Loucy (cell line): ENCODE data around the gene MBNL2.

Source experiments
- CTCF ChIP-seq: fragments of 200-600 bp; sonication (generic); conservative IDR thresholded peaks from 2 replicates; pipeline ENCODE4 v1.5.1; 2014; ENCODE audit warnings: mild to moderate bottlenecking, antibody characterized with exemption, low read length
- EZH2phosphoT487 ChIP-seq: fragments of 200-600 bp; IDR thresholded peaks from 2 replicates; pipeline ENCODE4 v1.6.1; 2018; ENCODE audit warnings: antibody characterized with exemption, mild to moderate bottlenecking, moderate library complexity, borderline replicate concordance

- TF ChIP-seq CTCF (no peak), EZH2phosphoT487 (no peak)
Measured at GRCh38 chr13:97266332-97266731, 44.2 kb downstream of the MBNL2 start.
